PC-3 (cell line): ENCODE measurements around the gene GPD1L.

ENCODE experiments used
- EZH2 ChIP-seq: fragments of 300-600 bp; sonication (generic); IDR thresholded peaks from one replicate; pipeline ENCODE4 v1.6.1; 2017; ENCODE audit warnings: antibody characterized with exemption, mild to moderate bottlenecking, low read length; ENCODE audit not compliant: unreplicated experiment
- TF ChIP-seq, protein P1 (sequence below): fragments of 300-600 bp; sonication (generic); conservative IDR thresholded peaks from 2 replicates; pipeline ENCODE4 v1.5.1; 2017; ENCODE audit warnings: antibody characterized with exemption, low read depth, mild to moderate bottlenecking, low read length

DNA sequence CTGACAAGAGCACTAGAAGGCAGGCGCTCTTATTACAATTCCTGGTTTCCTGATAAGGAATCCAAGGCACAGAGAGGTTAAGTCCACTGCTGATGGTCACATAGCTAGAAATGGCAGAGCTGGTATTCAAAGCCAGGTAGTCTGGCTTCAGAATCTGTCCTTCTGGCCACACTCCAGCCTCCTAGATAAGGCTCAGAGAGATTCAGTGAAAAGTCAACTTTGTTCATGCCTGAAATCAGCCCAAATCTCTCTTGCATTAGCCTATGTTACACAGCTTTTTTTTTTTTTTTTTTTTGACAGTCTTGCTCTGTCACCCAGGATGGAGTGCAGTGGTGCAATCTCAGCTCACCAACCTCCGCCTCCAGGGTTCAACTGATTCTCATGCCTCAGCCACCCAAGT is 110.9 kb downstream of the GPD1L start:
- no peak for TF ChIP-seq EZH2
- TF ChIP-seq, protein P1, sequence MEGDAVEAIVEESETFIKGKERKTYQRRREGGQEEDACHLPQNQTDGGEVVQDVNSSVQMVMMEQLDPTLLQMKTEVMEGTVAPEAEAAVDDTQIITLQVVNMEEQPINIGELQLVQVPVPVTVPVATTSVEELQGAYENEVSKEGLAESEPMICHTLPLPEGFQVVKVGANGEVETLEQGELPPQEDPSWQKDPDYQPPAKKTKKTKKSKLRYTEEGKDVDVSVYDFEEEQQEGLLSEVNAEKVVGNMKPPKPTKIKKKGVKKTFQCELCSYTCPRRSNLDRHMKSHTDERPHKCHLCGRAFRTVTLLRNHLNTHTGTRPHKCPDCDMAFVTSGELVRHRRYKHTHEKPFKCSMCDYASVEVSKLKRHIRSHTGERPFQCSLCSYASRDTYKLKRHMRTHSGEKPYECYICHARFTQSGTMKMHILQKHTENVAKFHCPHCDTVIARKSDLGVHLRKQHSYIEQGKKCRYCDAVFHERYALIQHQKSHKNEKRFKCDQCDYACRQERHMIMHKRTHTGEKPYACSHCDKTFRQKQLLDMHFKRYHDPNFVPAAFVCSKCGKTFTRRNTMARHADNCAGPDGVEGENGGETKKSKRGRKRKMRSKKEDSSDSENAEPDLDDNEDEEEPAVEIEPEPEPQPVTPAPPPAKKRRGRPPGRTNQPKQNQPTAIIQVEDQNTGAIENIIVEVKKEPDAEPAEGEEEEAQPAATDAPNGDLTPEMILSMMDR: no peak
